Parathyroid adenoma (tissue), 2 donors: ENCODE measurements around the gene SYNJ2.

Source experiments
- H2AFZ ChIP-seq: fragments of 300-600 bp; sonication (generic); one replicate; pipeline ENCODE4 v1.7.0; 2017; ENCODE audit warnings: antibody characterized with exemption, mild to moderate bottlenecking
- H3K27ac ChIP-seq: fragments of 300-600 bp; sonication (generic); one replicate; pipeline ENCODE4 v1.7.0; 2017
- H3K27me3 ChIP-seq: fragments of 300-600 bp; sonication (generic); one replicate; pipeline ENCODE4 v1.7.0; 2017; ENCODE audit warnings: low read length; ENCODE audit not compliant: control insufficient read depth, insufficient read depth
- H3K36me3 ChIP-seq: fragments of 300-600 bp; sonication (generic); one replicate; pipeline ENCODE4 v1.7.0; 2017; ENCODE audit warnings: low read length; ENCODE audit not compliant: control insufficient read depth, insufficient read depth
- H3K4me1 ChIP-seq: fragments of 300-600 bp; sonication (generic); one replicate; pipeline ENCODE4 v1.7.0; 2017; ENCODE audit warnings: control low read depth
- H3K4me2 ChIP-seq: fragments of 300-600 bp; sonication (generic); one replicate; pipeline ENCODE4 v1.7.0; 2017; ENCODE audit warnings: low read length
- H3K4me3 ChIP-seq: fragments of 300-600 bp; sonication (generic); one replicate; pipeline ENCODE4 v1.7.0; 2017; ENCODE audit warnings: low read depth, low read length
- H3K79me2 ChIP-seq: fragments of 300-600 bp; sonication (generic); one replicate; pipeline ENCODE4 v1.7.0; 2017; ENCODE audit warnings: control low read depth
- H3K9ac ChIP-seq: fragments of 300-600 bp; sonication (generic); one replicate; pipeline ENCODE4 v1.7.0; 2017; ENCODE audit warnings: mild to moderate bottlenecking
- H3K9me3 ChIP-seq: fragments of 300-600 bp; sonication (generic); one replicate; pipeline ENCODE4 v1.7.0; 2017; ENCODE audit warnings: low read length; ENCODE audit not compliant: control insufficient read depth
- CTCF ChIP-seq: fragments of 300-600 bp; sonication (generic); IDR thresholded peaks from one replicate; pipeline ENCODE4 v1.7.0; 2017; ENCODE audit warnings: antibody characterized with exemption, mild to moderate bottlenecking
- donor health status: primary hyperparathyroidism.

The SYNJ2 gene

GRCh38 chr6:158046201-158047126 is 64.8 kb downstream of the SYNJ2 start:
- no peak for TF ChIP-seq CTCF
- Histone ChIP-seq H3K9ac (no peak overlapping the region), H3K36me3 (no peaks in the 10 kb centered on the region), H3K4me3 (no peak overlapping the region), H3K9me3 (no peaks in the 10 kb centered on the region), H3K4me2 (no peak overlapping the region), H3K27me3 (no peaks in the 10 kb centered on the region), H2AFZ (no peak overlapping the region), H3K79me2 (no peaks in the 10 kb centered on the region), H3K4me1 (peaks cover 8% of the 10 kb centered on the region), H3K27ac (no peak overlapping the region)

GRCh38 chr6:158047127-158047518 is 65.5 kb downstream of the SYNJ2 start:
- Histone ChIP-seq H3K27me3 (no peaks in the 10 kb centered on the region), H3K4me3 (no peak overlapping the region), H3K9me3 (no peaks in the 10 kb centered on the region), H3K9ac (no peak overlapping the region), H2AFZ (no peak overlapping the region), H3K36me3 (no peaks in the 10 kb centered on the region), H3K4me2 (no peak overlapping the region), H3K27ac (no peak overlapping the region), H3K79me2 (no peaks in the 10 kb centered on the region), H3K4me1 (peaks cover 5% of the 10 kb centered on the region)
- TF ChIP-seq CTCF = no peak

DNA sequence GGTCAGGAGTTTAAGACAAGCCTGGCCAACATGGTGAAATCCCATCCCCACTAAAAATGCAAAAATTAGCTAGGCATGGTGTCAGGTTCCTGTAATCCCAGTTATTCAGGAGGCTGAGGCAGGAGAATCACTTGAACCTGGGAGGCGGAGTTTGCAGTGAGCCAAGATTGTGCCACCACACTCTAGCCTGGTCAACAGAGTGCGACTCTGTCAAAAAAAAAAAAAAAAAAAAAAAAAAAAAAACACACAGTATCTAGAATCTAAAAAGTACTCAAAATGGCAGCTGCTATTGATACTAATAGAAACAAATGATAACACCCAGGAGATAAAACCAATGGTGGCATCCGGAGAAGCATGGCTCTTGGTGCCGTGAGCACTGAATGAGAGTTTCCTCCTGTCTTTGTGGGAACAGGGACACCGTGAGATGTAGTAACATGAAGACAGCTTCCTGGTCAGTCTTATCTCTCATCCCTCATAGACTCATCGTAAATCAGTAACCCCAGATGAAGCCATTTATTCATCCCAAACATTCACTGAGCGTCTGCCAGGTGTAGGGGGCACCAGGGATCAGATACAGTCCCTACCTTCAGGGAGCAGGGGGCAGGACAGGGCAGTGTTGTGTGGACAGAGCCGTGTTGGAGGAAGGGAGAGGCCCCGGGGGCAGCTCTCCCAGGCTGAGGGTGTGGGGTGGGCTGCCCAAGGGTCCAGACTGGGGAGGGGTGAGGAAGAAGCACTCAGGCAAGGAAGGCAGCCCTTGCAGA is 66.1 kb downstream of the SYNJ2 start:
- Histone ChIP-seq H3K9ac (no peak overlapping the region), H3K27ac (no peak overlapping the region), H3K9me3 (no peaks in the 10 kb centered on the region), H2AFZ (no peak overlapping the region), H3K36me3 (no peaks in the 10 kb centered on the region), H3K4me1 (peaks cover under 1% of the 10 kb centered on the region), H3K79me2 (no peaks in the 10 kb centered on the region), H3K4me3 (no peak overlapping the region), H3K27me3 (no peaks in the 10 kb centered on the region), H3K4me2 (no peak overlapping the region)
- no peak for TF ChIP-seq CTCF

- Histone ChIP-seq H2AFZ (no peak overlapping the region), H3K36me3 (no peaks in the 10 kb centered on the region), H3K4me3 (no peak overlapping the region), H3K9me3 (no peaks in the 10 kb centered on the region), H3K27me3 (no peaks in the 10 kb centered on the region), H3K79me2 (no peaks in the 10 kb centered on the region), H3K27ac (no peak overlapping the region), H3K9ac (no peak overlapping the region), H3K4me2 (no peak overlapping the region), H3K4me1 (no peaks in the 10 kb centered on the region)
- TF ChIP-seq CTCF = no peak
These were observed 66.9 kb downstream of the SYNJ2 start for GRCh38 chr6:158048589-158048988.
